Measurements from ENCODE around the gene ATP2A1. TPM values are rescaled to one million over a fixed set of nuclear protein-coding genes. Genes with fewer than 3 reads are reported as not detected.

ATP2A1 gene
- total and polyA plus RNA-seq, 2 experiments from 2014 or later, result 0.73 to 4.0 TPM

DNA sequence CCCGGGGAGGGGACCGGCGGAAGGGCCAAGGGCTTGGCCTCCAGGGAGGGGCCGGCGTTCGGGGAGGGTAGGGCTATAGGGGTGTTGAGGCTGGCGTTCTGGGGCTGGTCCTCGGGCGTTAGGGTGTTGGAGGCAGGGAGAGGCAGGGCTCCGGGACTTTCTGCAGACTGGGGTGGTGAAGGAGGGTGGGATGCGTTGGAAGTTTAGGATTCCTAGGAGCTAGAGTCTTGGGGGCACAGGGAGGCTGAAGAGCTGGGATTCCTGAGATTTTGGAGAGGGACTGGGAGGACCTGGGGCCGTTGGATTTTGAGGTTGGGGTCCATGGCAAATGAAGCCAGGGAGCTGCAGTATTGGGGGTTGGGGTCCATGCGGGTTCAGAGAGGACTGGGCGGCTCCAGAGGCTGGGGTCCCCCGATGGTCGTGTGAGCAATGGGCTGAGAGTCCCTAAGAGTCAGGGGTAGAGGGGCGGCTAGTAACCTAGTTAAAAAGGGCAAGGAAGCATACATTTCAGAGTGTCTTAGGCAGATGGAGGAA, 73.2 kb downstream of the ATP2A1 start:
- H3K9me2 ChIP-seq (ENCODE audit: insufficient read depth), result no peaks in the 10 kb centered on the region
- no peaks in the 10 kb centered on the region for H3K27me3 ChIP-seq (ENCODE audit: insufficient read depth)
- H3K27ac ChIP-seq (ENCODE audit: low read depth), result no peak overlapping the region
- H3K79me2 ChIP-seq (replicated peaks; ENCODE audit: insufficient read depth), result peaks cover 31% of the 10 kb centered on the region
- DNase-seq (ENCODE audit: low spot score) (peak; percentile 42), ATAC-seq (peak; percentile 46)
- peaks cover 4% of the 10 kb centered on the region; the same call in 1 of the 2 replicates for H3K4me1 ChIP-seq (ENCODE audit: insufficient read depth)
- no peaks in the 10 kb centered on the region; the same call in 1 of the 2 replicates for H3F3A ChIP-seq (replicated peaks; ENCODE audit: low read depth)
- H2AFZ ChIP-seq, result no peak overlapping the region
- H3K4me1 Mint-ChIP-seq, result peaks cover 10% of the 10 kb centered on the region; the same call in 2 of the 3 replicates
- peak overlapping the region; percentile 93 for H3K27ac Mint-ChIP-seq
- peaks cover 40% of the 10 kb centered on the region for H3K36me3 ChIP-seq (ENCODE audit: insufficient read depth)
- peak overlapping the region; percentile 97 for H3K4me3 Mint-ChIP-seq
- H3K27me3 Mint-ChIP-seq (ENCODE audit: insufficient read depth, low read depth, poor library complexity), result peaks cover 15% of the 10 kb centered on the region
- peaks cover 52% of the 10 kb centered on the region for H3K36me3 Mint-ChIP-seq (ENCODE audit: low read depth)
- TF ChIP-seq NANOG (IDR thresholded peaks at IDR 0.05; ENCODE audit: borderline replicate concordance), result no peak
- TF ChIP-seq JUNB (IDR thresholded peaks at IDR 0.05; ENCODE audit: unreplicated experiment), result no peak
- TF ChIP-seq, protein P1, sequence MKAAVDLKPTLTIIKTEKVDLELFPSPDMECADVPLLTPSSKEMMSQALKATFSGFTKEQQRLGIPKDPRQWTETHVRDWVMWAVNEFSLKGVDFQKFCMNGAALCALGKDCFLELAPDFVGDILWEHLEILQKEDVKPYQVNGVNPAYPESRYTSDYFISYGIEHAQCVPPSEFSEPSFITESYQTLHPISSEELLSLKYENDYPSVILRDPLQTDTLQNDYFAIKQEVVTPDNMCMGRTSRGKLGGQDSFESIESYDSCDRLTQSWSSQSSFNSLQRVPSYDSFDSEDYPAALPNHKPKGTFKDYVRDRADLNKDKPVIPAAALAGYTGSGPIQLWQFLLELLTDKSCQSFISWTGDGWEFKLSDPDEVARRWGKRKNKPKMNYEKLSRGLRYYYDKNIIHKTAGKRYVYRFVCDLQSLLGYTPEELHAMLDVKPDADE (IDR thresholded peaks at IDR 0.05), result no peak
- TF ChIP-seq POLR2AphosphoS5 (IDR thresholded peaks at IDR 0.05; ENCODE audit: low read depth), result no peak
- TF ChIP-seq STAT1 (IDR thresholded peaks at IDR 0.05; ENCODE audit: unreplicated experiment), result no peak
- TF ChIP-seq EZH2phosphoT487 (IDR thresholded peaks at IDR 0.05; ENCODE audit: unreplicated experiment), result no peak
- TF ChIP-seq EZH2 (IDR thresholded peaks at IDR 0.05; ENCODE audit: low read depth, unreplicated experiment), result no peak
- TF ChIP-seq, protein P2, sequence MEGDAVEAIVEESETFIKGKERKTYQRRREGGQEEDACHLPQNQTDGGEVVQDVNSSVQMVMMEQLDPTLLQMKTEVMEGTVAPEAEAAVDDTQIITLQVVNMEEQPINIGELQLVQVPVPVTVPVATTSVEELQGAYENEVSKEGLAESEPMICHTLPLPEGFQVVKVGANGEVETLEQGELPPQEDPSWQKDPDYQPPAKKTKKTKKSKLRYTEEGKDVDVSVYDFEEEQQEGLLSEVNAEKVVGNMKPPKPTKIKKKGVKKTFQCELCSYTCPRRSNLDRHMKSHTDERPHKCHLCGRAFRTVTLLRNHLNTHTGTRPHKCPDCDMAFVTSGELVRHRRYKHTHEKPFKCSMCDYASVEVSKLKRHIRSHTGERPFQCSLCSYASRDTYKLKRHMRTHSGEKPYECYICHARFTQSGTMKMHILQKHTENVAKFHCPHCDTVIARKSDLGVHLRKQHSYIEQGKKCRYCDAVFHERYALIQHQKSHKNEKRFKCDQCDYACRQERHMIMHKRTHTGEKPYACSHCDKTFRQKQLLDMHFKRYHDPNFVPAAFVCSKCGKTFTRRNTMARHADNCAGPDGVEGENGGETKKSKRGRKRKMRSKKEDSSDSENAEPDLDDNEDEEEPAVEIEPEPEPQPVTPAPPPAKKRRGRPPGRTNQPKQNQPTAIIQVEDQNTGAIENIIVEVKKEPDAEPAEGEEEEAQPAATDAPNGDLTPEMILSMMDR (conservative IDR thresholded peaks at IDR 0.05; ENCODE audit: low read depth in 2 of 2), result no peak
- TF ChIP-seq CREB1 (CRISPR knock-in tag; IDR thresholded peaks at IDR 0.05; ENCODE audit: low read depth), result no peak
- TF ChIP-seq ZNF331 (CRISPR knock-in tag; IDR thresholded peaks at IDR 0.05; ENCODE audit: low read depth), result no peak
- TF ChIP-seq, protein P3, sequence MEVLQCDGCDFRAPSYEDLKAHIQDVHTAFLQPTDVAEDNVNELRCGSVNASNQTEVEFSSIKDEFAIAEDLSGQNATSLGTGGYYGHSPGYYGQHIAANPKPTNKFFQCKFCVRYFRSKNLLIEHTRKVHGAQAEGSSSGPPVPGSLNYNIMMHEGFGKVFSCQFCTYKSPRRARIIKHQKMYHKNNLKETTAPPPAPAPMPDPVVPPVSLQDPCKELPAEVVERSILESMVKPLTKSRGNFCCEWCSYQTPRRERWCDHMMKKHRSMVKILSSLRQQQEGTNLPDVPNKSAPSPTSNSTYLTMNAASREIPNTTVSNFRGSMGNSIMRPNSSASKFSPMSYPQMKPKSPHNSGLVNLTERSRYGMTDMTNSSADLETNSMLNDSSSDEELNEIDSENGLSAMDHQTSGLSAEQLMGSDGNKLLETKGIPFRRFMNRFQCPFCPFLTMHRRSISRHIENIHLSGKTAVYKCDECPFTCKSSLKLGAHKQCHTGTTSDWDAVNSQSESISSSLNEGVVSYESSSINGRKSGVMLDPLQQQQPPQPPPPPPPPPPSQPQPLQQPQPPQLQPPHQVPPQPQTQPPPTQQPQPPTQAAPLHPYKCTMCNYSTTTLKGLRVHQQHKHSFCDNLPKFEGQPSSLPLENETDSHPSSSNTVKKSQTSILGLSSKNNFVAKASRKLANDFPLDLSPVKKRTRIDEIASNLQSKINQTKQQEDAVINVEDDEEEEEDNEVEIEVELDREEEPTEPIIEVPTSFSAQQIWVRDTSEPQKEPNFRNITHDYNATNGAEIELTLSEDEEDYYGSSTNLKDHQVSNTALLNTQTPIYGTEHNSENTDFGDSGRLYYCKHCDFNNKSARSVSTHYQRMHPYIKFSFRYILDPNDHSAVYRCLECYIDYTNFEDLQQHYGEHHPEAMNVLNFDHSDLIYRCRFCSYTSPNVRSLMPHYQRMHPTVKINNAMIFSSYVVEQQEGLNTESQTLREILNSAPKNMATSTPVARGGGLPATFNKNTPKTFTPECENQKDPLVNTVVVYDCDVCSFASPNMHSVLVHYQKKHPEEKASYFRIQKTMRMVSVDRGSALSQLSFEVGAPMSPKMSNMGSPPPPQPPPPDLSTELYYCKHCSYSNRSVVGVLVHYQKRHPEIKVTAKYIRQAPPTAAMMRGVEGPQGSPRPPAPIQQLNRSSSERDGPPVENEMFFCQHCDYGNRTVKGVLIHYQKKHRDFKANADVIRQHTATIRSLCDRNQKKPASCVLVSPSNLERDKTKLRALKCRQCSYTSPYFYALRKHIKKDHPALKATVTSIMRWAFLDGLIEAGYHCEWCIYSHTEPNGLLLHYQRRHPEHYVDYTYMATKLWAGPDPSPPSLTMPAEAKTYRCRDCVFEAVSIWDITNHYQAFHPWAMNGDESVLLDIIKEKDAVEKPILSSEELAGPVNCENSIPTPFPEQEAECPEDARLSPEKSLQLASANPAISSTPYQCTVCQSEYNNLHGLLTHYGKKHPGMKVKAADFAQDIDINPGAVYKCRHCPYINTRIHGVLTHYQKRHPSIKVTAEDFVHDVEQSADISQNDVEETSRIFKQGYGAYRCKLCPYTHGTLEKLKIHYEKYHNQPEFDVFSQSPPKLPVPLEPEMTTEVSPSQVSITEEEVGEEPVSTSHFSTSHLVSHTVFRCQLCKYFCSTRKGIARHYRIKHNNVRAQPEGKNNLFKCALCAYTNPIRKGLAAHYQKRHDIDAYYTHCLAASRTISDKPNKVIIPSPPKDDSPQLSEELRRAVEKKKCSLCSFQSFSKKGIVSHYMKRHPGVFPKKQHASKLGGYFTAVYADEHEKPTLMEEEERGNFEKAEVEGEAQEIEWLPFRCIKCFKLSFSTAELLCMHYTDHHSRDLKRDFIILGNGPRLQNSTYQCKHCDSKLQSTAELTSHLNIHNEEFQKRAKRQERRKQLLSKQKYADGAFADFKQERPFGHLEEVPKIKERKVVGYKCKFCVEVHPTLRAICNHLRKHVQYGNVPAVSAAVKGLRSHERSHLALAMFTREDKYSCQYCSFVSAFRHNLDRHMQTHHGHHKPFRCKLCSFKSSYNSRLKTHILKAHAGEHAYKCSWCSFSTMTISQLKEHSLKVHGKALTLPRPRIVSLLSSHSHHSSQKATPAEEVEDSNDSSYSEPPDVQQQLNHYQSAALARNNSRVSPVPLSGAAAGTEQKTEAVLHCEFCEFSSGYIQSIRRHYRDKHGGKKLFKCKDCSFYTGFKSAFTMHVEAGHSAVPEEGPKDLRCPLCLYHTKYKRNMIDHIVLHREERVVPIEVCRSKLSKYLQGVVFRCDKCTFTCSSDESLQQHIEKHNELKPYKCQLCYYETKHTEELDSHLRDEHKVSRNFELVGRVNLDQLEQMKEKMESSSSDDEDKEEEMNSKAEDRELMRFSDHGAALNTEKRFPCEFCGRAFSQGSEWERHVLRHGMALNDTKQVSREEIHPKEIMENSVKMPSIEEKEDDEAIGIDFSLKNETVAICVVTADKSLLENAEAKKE (CRISPR knock-in tag; IDR thresholded peaks at IDR 0.05), result no peak
- no peak for TF ChIP-seq ZNF114 (CRISPR knock-in tag; IDR thresholded peaks at IDR 0.05)
- TF ChIP-seq, protein P4, sequence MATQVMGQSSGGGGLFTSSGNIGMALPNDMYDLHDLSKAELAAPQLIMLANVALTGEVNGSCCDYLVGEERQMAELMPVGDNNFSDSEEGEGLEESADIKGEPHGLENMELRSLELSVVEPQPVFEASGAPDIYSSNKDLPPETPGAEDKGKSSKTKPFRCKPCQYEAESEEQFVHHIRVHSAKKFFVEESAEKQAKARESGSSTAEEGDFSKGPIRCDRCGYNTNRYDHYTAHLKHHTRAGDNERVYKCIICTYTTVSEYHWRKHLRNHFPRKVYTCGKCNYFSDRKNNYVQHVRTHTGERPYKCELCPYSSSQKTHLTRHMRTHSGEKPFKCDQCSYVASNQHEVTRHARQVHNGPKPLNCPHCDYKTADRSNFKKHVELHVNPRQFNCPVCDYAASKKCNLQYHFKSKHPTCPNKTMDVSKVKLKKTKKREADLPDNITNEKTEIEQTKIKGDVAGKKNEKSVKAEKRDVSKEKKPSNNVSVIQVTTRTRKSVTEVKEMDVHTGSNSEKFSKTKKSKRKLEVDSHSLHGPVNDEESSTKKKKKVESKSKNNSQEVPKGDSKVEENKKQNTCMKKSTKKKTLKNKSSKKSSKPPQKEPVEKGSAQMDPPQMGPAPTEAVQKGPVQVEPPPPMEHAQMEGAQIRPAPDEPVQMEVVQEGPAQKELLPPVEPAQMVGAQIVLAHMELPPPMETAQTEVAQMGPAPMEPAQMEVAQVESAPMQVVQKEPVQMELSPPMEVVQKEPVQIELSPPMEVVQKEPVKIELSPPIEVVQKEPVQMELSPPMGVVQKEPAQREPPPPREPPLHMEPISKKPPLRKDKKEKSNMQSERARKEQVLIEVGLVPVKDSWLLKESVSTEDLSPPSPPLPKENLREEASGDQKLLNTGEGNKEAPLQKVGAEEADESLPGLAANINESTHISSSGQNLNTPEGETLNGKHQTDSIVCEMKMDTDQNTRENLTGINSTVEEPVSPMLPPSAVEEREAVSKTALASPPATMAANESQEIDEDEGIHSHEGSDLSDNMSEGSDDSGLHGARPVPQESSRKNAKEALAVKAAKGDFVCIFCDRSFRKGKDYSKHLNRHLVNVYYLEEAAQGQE (IDR thresholded peaks at IDR 0.05; ENCODE audit: unreplicated experiment), result no peak
- H3K4me3 ChIP-seq, result peak overlapping the region; percentile 79
- no peaks in the 10 kb centered on the region for H3K9me3 Mint-ChIP-seq
- no peaks in the 10 kb centered on the region; the same call in 1 of the 2 replicates for H4K20me1 ChIP-seq (replicated peaks; ENCODE audit: insufficient read depth)
- peak overlapping the region; percentile 95 for H3K4me2 ChIP-seq

All from GM23338 (cell line).